Lower lobe of right lung (tissue), 2 donors: ENCODE data around the gene KLK14. TPM values are rescaled to one million over a fixed set of nuclear protein-coding genes. Genes with fewer than 3 reads are reported as not detected.

ENCODE experiments used
- ATAC-seq, 2 donors: fragments of 200-7000 bp; cut with Tn5 transposase; one replicate each; pipeline ENCODE4 v1.9.1; 2020 to 2022; ENCODE audit warnings: mild to moderate bottlenecking in 2 of 2, moderate library complexity in 2 of 2
- DNase-seq: peaks from one replicate; pipeline ENCODE4 v3.0.0-alpha.2; 2020
- H3K27ac ChIP-seq: fragments of 200-600 bp; one replicate; pipeline ENCODE4 v1.8.0; 2022
- H3K27me3 ChIP-seq: fragments of 200-600 bp; one replicate; pipeline ENCODE4 v1.8.0; 2022; ENCODE audit warnings: low read depth
- H3K36me3 ChIP-seq: fragments of 200-600 bp; one replicate; pipeline ENCODE4 v1.8.0; 2022; ENCODE audit warnings: mild to moderate bottlenecking
- H3K4me1 ChIP-seq: fragments of 200-600 bp; one replicate; pipeline ENCODE4 v1.8.0; 2022
- H3K4me3 ChIP-seq: fragments of 200-600 bp; one replicate; pipeline ENCODE4 v1.8.0; 2022; ENCODE audit warnings: mild to moderate bottlenecking
- H3K9me3 ChIP-seq: fragments of 200-600 bp; one replicate; pipeline ENCODE4 v1.8.0; 2022
- intact Hi-C: fragments of 100-400 bp; cut with DNase I; formaldehyde crosslinking; loops from one replicate; pipeline ENCODE4 v1.11.0; 2022
- long read RNA-seq: library from polyadenylated mRNA; unstranded; transcript quantifications from one replicate; pipeline ENCODE4 v2.0.0, GENCODE V29; 2021
- total RNA-seq: library from RNA; stranded (reverse); fragmentation: NEBNext Ultra II Directional; extraction: Animal tissue kit (Norgen Biotek cat#: 25700); gene quantifications from one replicate; pipeline ENCODE4 v1.2.1, GENCODE V29; 2021
- TF ChIP-seq, protein P1 (sequence below): fragments of 200-600 bp; IDR thresholded peaks from one replicate; pipeline ENCODE4 v1.8.0; 2022; ENCODE audit warnings: antibody characterized with exemption, mild to moderate bottlenecking
- donor health status: DM: no; HTN: yes; CAD: no; lungs with severe emphysema.

The KLK14 gene, protein sequence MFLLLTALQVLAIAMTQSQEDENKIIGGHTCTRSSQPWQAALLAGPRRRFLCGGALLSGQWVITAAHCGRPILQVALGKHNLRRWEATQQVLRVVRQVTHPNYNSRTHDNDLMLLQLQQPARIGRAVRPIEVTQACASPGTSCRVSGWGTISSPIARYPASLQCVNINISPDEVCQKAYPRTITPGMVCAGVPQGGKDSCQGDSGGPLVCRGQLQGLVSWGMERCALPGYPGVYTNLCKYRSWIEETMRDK
- 0.89 TPM for total RNA-seq
- long read RNA-seq, result 0 reads

DNA sequence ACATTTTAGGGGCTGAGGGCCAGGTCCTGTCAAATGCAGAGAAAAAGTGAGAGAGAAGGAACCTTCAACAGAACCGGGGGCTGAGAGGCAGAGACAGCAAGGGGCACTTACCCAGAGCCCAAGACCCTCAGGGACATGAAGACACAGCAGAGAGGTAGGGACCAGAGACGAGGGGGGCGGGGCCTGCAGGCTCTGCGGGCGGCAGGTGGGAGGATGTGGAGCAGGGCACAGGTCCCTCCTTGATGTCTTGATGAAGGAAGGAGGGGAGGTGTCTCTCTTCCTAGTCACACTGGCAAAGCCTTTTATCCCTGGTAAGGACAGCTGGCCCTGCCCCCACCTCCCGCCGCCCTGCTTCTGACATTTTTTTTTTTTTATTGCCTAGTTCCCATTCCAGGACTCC, at the start of gene KLK14:
Gene KLK14 (minus strand): TSS at position 277 of the 400 bp plus-strand sequence. CDS start 273 bp downstream, at position 4.
- intact Hi-C loops, result no loop called here
- TF ChIP-seq, protein P1, sequence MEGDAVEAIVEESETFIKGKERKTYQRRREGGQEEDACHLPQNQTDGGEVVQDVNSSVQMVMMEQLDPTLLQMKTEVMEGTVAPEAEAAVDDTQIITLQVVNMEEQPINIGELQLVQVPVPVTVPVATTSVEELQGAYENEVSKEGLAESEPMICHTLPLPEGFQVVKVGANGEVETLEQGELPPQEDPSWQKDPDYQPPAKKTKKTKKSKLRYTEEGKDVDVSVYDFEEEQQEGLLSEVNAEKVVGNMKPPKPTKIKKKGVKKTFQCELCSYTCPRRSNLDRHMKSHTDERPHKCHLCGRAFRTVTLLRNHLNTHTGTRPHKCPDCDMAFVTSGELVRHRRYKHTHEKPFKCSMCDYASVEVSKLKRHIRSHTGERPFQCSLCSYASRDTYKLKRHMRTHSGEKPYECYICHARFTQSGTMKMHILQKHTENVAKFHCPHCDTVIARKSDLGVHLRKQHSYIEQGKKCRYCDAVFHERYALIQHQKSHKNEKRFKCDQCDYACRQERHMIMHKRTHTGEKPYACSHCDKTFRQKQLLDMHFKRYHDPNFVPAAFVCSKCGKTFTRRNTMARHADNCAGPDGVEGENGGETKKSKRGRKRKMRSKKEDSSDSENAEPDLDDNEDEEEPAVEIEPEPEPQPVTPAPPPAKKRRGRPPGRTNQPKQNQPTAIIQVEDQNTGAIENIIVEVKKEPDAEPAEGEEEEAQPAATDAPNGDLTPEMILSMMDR, result no peak

DNA sequence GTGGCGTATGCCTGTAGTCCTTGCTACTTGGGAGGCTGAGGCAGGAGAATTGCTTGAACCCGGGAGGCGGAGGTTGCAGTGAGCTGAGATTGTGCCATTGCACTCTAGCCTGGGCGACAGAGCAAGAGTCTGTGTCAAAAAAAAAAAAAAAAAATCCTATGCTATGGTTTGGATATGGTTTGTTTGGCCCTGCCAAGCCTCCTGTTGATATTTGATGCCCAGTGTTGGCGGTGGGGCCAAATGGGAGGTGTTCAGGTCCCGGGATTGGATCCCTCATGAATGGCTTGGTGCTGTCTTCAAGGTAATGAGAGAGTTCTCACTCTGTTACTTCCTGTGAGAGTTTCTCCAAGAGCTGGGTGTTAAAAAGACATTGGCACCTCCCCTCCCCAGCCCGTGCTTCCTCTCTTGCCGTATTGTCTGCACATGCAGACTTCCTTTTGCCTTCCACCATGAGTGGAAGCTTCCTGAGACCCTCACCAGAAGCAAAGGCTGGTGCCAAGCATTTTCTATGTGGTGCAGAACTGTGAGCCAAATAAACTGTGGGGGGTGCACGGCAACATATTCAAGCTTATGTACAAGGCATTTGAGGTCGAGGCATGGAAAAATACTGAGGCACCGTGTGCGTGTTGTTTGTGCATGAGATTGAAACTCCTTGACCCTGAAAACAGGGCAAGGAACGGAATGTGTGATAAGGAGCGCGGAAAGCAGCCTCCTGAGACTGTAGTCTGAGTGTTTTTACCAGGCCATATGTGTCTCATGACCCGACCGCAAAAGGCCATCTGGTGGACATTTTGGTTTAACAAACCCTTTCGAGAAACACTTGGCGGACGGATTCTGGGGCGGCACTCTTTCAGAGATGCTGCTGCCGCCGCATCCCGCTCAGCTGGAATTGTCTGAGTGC, 49.3 kb upstream of the KLK14 start:
- H3K9me3 ChIP-seq, result no peaks in the 10 kb centered on the region
- H3K36me3 ChIP-seq, result no peaks in the 10 kb centered on the region
- H3K27ac ChIP-seq, result peak overlapping the region; percentile 77
- intact Hi-C loops, result no loop called here
- peak overlapping the region; percentile 2 for H3K4me3 ChIP-seq
- DNase-seq (peak; percentile 77), ATAC-seq (peak; percentile 87 to 88)
- TF ChIP-seq, protein P1, result no peak
- no peaks in the 10 kb centered on the region for H3K27me3 ChIP-seq
- H3K4me1 ChIP-seq, result peaks cover 42% of the 10 kb centered on the region

More for the DNA sequence above, at the start of gene KLK14:
- Histone ChIP-seq H3K4me3 (no peak within 1 kb of the TSS), H3K9me3 (no peaks in the 10 kb centered on the region), H3K4me1 (no peaks in the 10 kb centered on the region), H3K27me3 (no peaks in the 10 kb centered on the region), H3K27ac (no peak within 1 kb of the TSS), H3K36me3 (no peaks in the 10 kb centered on the region)
- ATAC-seq, result no peak
- no peak for DNase-seq

DNA sequence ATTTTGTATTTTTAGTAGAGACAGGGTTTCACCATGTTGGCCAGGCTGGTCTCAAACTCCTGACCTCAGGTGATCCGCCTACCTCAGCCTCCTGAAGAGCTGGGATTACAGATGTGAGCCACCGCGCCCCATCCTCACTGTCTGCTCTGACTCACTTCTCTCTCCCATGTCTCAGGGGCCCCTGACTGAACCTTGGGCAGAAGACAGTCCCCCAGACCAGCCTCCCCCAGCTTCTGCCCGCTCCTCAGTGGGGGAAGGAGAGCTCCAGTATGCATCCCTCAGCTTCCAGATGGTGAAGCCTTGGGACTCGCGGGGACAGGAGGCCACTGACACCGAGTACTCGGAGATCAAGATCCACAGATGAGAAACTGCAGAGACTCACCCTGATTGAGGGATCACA, 47.0 kb upstream of the KLK14 start:
- H3K9me3 ChIP-seq, result no peaks in the 10 kb centered on the region
- H3K4me3 ChIP-seq, result no peak overlapping the region
- DNase-seq (no peak), ATAC-seq (no peak)
- peaks cover 44% of the 10 kb centered on the region for H3K4me1 ChIP-seq
- H3K27ac ChIP-seq, result no peak overlapping the region
- intact Hi-C loops, result no loop called here
- TF ChIP-seq, protein P1, result no peak
- no peaks in the 10 kb centered on the region for H3K36me3 ChIP-seq
- no peaks in the 10 kb centered on the region for H3K27me3 ChIP-seq

DNA sequence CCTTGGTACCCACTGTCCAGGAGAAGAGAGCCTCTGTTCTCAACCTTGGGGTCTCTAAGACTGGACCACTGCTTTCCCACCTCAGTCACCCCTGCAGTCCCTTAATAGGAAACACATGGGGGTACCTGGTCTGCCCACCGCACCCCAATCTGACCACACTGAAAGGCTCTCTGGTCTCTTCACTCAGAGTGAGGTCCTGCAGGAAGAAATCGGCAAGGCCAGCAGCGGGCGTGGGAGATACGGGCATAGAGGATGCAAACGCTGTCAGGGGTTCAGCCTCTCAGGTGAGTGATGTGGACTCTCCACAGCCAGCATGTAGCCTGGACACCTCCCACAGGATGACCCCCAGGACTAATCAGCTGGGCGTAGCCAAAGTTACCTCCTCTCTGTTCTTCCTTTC, 45.5 kb upstream of the KLK14 start:
- DNase-seq, result no peak
- Histone ChIP-seq H3K27me3 (no peaks in the 10 kb centered on the region), H3K9me3 (no peaks in the 10 kb centered on the region), H3K4me1 (peaks cover 51% of the 10 kb centered on the region), H3K27ac (peak overlapping the region; percentile 46), H3K4me3 (no peak overlapping the region), H3K36me3 (no peaks in the 10 kb centered on the region)
- no peak for ATAC-seq
- intact Hi-C loops, result no loop called here
- TF ChIP-seq, protein P1, result no peak

DNA sequence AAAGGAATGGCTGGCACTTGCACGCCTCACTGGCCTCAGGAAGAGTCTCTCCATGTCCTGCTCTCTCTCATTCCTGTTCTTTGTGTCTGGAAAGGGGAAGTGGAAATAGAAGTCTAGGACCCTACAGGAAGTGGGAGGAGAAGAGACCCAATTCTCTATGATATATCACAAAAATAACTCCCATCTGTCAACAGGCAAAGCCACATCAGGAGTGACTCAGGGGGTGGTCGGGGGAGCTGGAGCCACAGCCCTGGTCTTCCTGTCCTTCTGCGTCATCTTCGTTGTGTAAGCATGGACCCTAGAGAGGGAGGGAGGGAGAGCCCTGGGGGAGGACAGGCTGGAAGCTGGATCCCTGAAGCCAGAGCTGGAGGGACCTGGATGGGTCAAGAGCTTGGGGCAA, 45.1 kb upstream of the KLK14 start:
- DNase-seq, result no peak
- H3K27me3 ChIP-seq, result no peaks in the 10 kb centered on the region
- ATAC-seq, result no peak
- intact Hi-C loops, result no loop called here
- no peaks in the 10 kb centered on the region for H3K9me3 ChIP-seq
- H3K4me3 ChIP-seq, result peak overlapping the region; percentile 43
- no peaks in the 10 kb centered on the region for H3K36me3 ChIP-seq
- TF ChIP-seq, protein P1, result no peak
- H3K27ac ChIP-seq, result peak overlapping the region; percentile 46
- peaks cover 48% of the 10 kb centered on the region for H3K4me1 ChIP-seq
